HepG2 (cell line): Measurements from ENCODE around the gene GFER. TPM values are rescaled to one million over a fixed set of nuclear protein-coding genes. Genes with fewer than 3 reads are reported as not detected.

Experiments used
- CEBPG ChIP-seq: IDR thresholded peaks from 2 replicates; pipeline ENCODE4 v1.6.1; 2016
- ELF3 ChIP-seq: IDR thresholded peaks from 2 replicates; pipeline ENCODE4 v1.6.1; 2016; ENCODE audit warnings: missing genetic modification reagents, missing compliant biosample characterization
- ISX ChIP-seq: sonication (generic); formaldehyde crosslinking; conservative IDR thresholded peaks from 2 replicates; pipeline ENCODE4 v1.5.0; 2020; ENCODE audit warnings: missing genetic modification reagents
- KAT8 ChIP-seq: IDR thresholded peaks from 2 replicates; pipeline ENCODE4 v1.6.1; 2016; ENCODE audit warnings: missing genetic modification reagents, missing compliant biosample characterization
- MED8 ChIP-seq: sonication (generic); formaldehyde crosslinking; IDR thresholded peaks from 2 replicates; pipeline ENCODE4 v1.8.1; 2023; ENCODE audit warnings: mild to moderate bottlenecking, missing genetic modification reagents; ENCODE audit not compliant: insufficient replicate concordance
- MIXL1 ChIP-seq: IDR thresholded peaks from 2 replicates; pipeline ENCODE4 v1.6.1; 2016
- NFYB ChIP-seq: sonication (generic); formaldehyde crosslinking; IDR thresholded peaks from 2 replicates; pipeline ENCODE4 v1.4.0; 2020; ENCODE audit warnings: missing genetic modification reagents
- PAX8 ChIP-seq: sonication (generic); formaldehyde crosslinking; IDR thresholded peaks from 2 replicates; pipeline ENCODE4 v1.8.0; 2022; ENCODE audit warnings: mild to moderate bottlenecking, missing genetic modification reagents, borderline replicate concordance
- PHF20 ChIP-seq: sonication (generic); formaldehyde crosslinking; IDR thresholded peaks from 2 replicates; pipeline ENCODE4 v1.5.0; 2020; ENCODE audit warnings: mild to moderate bottlenecking, missing genetic modification reagents
- RELA ChIP-seq: sonication (generic); formaldehyde crosslinking; IDR thresholded peaks from 2 replicates; pipeline ENCODE4 v1.4.0; 2020; ENCODE audit warnings: missing genetic modification reagents
- RFX1 ChIP-seq: fragments of 450-650 bp; IDR thresholded peaks from 2 replicates; pipeline ENCODE4 v1.6.1; 2017
- SOX13 ChIP-seq, 3 experiments: fragments of 450-650 bp in 1 of 3; sonication (generic) in 1 of 3; formaldehyde crosslinking in 1 of 3; IDR thresholded peaks in 2 of 3; conservative IDR thresholded peaks in 1 of 3; 2 replicates each; pipeline versions ENCODE4 v1.5.0 to v1.6.1; 2016 to 2020; ENCODE audit warnings: antibody characterized with exemption in 1 of 3, mild to moderate bottlenecking in 1 of 3, missing compliant biosample characterization in 1 of 3, missing genetic modification reagents in 1 of 3, moderate library complexity in 1 of 3
- SP4 ChIP-seq: sonication (generic); formaldehyde crosslinking; IDR thresholded peaks from 2 replicates; pipeline ENCODE4 v1.8.1; 2023; ENCODE audit warnings: mild to moderate bottlenecking, missing genetic modification reagents
- SUZ12 ChIP-seq: fragments of 150-350 bp; IDR thresholded peaks from 2 replicates; pipeline ENCODE4 v1.6.1; 2014; ENCODE audit warnings: low read depth, low read length
- TGIF2 ChIP-seq: IDR thresholded peaks from 2 replicates; pipeline ENCODE4 v1.6.1; 2016; ENCODE audit warnings: control low read depth, missing compliant biosample characterization
- XRCC5 ChIP-seq: fragments of 200-400 bp; formaldehyde crosslinking; optimal IDR thresholded peaks from 2 replicates; pipeline ENCODE3; 2017; ENCODE audit warnings: mild to moderate bottlenecking, low read length
- ZMAT3 ChIP-seq: sonication (generic); formaldehyde crosslinking; conservative IDR thresholded peaks from 2 replicates; pipeline ENCODE4 v1.7.0; 2021; ENCODE audit warnings: missing genetic modification reagents
- ZMYM4 ChIP-seq: sonication (generic); formaldehyde crosslinking; IDR thresholded peaks from 2 replicates; pipeline ENCODE4 v1.8.1; 2023; ENCODE audit warnings: mild to moderate bottlenecking, missing genetic modification reagents
- ZNF232 ChIP-seq: sonication (generic); formaldehyde crosslinking; IDR thresholded peaks from 2 replicates; pipeline ENCODE4 v1.4.0; 2020; ENCODE audit warnings: missing genetic modification reagents, borderline replicate concordance
- ZNF331 ChIP-seq: sonication (generic); formaldehyde crosslinking; IDR thresholded peaks from 2 replicates; pipeline ENCODE4 v1.4.0; 2020; ENCODE audit warnings: missing genetic modification reagents
- ZNF460 ChIP-seq: sonication (generic); formaldehyde crosslinking; IDR thresholded peaks from 2 replicates; pipeline ENCODE4 v1.5.1; 2020; ENCODE audit warnings: missing genetic modification reagents, mild to moderate bottlenecking, borderline replicate concordance
- ZNF614 ChIP-seq: IDR thresholded peaks from 2 replicates; pipeline ENCODE4 v1.6.1; 2018; ENCODE audit warnings: missing biosample characterization, missing genetic modification reagents, inconsistent platforms, borderline replicate concordance
- ZNF788 ChIP-seq: sonication (generic); formaldehyde crosslinking; IDR thresholded peaks from 2 replicates; pipeline ENCODE4 v1.5.0; 2020; ENCODE audit warnings: mild to moderate bottlenecking, missing genetic modification reagents, borderline replicate concordance
- polyA plus RNA-seq, 8 experiments: library from polyadenylated mRNA; depleted of rRNA in 3 of 8; stranded (reverse) in 7 of 8; unstranded in 1 of 8; fragments of >200 nt; fragmentation: Illumina TruSeq in 4 of 8; extraction: Trizol in 4 of 8; gene quantifications; 2 replicates each; pipeline versions ENCODE4 v1.2.1 to v1.2.3, GENCODE V29; 2011 to 2016; ENCODE audit warnings: low read depth in 4 of 8, missing spikeins in 1 of 8, mixed read lengths in 1 of 8; ENCODE audit not compliant: insufficient read depth in 1 of 8
- total RNA-seq, 5 experiments: library from RNA; depleted of rRNA; stranded (reverse); fragments of >200 nt; fragmentation: Illumina TruSeq; extraction: Trizol; gene quantifications; 2 replicates each; pipeline ENCODE4 v1.2.3, GENCODE V29; 2016; ENCODE audit warnings: low read depth in 1 of 5
- TF ChIP-seq, protein P1 (sequence below): sonication (generic); formaldehyde crosslinking; conservative IDR thresholded peaks from 2 replicates; pipeline ENCODE4 v1.4.0; 2020; ENCODE audit warnings: missing genetic modification reagents
- TF ChIP-seq, protein P2 (sequence below): sonication (generic); formaldehyde crosslinking; IDR thresholded peaks from 2 replicates; pipeline ENCODE4 v1.5.0; 2020; ENCODE audit warnings: mild to moderate bottlenecking, low read depth, missing genetic modification reagents, borderline replicate concordance
- TF ChIP-seq, protein P3 (sequence below): sonication (generic); formaldehyde crosslinking; IDR thresholded peaks from 2 replicates; pipeline ENCODE4 v1.4.0; 2020; ENCODE audit warnings: missing genetic modification reagents
- TF ChIP-seq, protein P4 (sequence below): IDR thresholded peaks from 2 replicates; pipeline ENCODE4 v1.6.1; 2018; ENCODE audit warnings: missing genetic modification reagents

GFER gene
- total and polyA plus RNA-seq, 2 of the 13 experiments (the other 11 are each of a cell fraction or from before 2014, with no cell fraction given): 28.6 to 71.7 TPM

DNA sequence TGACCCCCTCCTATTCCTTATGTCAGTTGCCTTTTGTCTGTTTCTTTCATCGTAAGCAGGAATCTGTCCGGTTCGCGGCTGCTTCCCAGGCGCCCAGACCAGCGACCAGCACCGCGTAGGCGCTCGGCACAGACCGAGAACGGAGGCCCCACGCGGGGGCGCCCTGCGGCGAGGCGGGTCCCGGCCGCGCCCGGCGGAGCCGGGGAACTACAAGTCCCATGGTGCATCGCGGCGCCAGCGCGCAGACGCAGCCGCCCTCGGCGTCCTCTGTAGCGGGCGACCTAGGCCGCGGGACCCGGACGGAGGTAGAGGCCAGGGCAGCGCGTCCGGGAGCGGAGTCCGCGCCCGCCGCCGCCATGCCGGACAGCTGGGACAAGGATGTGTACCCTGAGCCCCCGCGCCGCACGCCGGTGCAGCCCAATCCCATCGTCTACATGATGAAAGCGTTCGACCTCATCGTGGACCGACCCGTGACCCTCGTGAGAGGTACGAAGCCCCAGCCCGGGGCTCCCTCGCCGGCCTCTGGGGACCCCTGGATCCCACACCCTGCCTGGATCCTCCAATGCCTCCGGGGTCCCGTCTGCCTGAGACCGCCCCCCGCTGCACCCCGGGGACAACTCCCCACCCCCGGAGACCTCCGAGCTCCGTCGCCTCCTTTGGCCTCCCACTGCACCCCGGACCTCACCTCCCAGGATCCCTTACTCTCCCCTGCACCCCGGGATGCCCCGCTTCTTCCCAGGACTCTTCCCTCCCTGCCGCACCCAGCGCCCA is 24.5 kb upstream of the GFER start, which contains the start of gene NDUFB10 (continued):
- TF ChIP-seq SP4 (CRISPR knock-in tag) (peak; percentile 82), ELF3 (peak; percentile 44), ZMYM4 (CRISPR knock-in tag) (peak; percentile 65), ZMAT3 (peak; percentile 71), MIXL1 (0 out of 2 replicates have a peak, but pooled peaks have one; percentile 57), SUZ12 (peak; percentile 72), RELA (CRISPR knock-in tag) (no peak), ZNF331 (CRISPR knock-in tag) (peak; percentile 69), TGIF2 (CRISPR knock-in tag) (peak; percentile 65; the same call in 1 of the 2 replicates), KAT8 (CRISPR knock-in tag) (peak; percentile 69), CEBPG (CRISPR knock-in tag) (0 out of 2 replicates have a peak, but pooled peaks have one; percentile 13), MED8 (CRISPR knock-in tag) (no peak), PAX8 (no peak), ZNF232 (peak; percentile 85; the same call in 1 of the 2 replicates), SOX13 (IDR thresholded peaks at IDR 0.05) (0 out of 2 replicates have a peak, but pooled peaks have one; percentile 17), SOX13 (CRISPR knock-in tag; conservative IDR thresholded peaks at IDR 0.05 in 1 of 2, IDR thresholded peaks at IDR 0.05 in 1 of 2) (no peak), NFYB (CRISPR knock-in tag) (no peak), PHF20 (CRISPR knock-in tag) (peak; percentile 67), ZNF788 (CRISPR knock-in tag) (peak; percentile 88; the same call in 1 of the 2 replicates), ISX (CRISPR knock-in tag) (no peak), ZNF460 (CRISPR knock-in tag) (no peak), RFX1 (no peak), ZNF614 (peak; percentile 85), XRCC5 (peak; percentile 94)
- TF ChIP-seq, protein P1, sequence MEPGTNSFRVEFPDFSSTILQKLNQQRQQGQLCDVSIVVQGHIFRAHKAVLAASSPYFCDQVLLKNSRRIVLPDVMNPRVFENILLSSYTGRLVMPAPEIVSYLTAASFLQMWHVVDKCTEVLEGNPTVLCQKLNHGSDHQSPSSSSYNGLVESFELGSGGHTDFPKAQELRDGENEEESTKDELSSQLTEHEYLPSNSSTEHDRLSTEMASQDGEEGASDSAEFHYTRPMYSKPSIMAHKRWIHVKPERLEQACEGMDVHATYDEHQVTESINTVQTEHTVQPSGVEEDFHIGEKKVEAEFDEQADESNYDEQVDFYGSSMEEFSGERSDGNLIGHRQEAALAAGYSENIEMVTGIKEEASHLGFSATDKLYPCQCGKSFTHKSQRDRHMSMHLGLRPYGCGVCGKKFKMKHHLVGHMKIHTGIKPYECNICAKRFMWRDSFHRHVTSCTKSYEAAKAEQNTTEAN (CRISPR knock-in tag): peak; percentile 69; the same call in 1 of the 2 replicates
- TF ChIP-seq, protein P2, sequence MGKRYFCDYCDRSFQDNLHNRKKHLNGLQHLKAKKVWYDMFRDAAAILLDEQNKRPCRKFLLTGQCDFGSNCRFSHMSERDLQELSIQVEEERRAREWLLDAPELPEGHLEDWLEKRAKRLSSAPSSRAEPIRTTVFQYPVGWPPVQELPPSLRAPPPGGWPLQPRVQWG (CRISPR knock-in tag): no peak
- TF ChIP-seq, protein P3, sequence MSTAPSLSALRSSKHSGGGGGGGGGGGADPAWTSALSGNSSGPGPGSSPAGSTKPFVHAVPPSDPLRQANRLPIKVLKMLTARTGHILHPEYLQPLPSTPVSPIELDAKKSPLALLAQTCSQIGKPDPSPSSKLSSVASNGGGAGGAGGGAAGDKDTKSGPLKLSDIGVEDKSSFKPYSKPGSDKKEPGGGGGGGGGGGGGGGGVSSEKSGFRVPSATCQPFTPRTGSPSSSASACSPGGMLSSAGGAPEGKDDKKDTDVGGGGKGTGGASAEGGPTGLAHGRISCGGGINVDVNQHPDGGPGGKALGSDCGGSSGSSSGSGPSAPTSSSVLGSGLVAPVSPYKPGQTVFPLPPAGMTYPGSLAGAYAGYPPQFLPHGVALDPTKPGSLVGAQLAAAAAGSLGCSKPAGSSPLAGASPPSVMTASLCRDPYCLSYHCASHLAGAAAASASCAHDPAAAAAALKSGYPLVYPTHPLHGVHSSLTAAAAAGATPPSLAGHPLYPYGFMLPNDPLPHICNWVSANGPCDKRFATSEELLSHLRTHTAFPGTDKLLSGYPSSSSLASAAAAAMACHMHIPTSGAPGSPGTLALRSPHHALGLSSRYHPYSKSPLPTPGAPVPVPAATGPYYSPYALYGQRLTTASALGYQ (CRISPR knock-in tag): peak; percentile 74
- TF ChIP-seq, protein P4, sequence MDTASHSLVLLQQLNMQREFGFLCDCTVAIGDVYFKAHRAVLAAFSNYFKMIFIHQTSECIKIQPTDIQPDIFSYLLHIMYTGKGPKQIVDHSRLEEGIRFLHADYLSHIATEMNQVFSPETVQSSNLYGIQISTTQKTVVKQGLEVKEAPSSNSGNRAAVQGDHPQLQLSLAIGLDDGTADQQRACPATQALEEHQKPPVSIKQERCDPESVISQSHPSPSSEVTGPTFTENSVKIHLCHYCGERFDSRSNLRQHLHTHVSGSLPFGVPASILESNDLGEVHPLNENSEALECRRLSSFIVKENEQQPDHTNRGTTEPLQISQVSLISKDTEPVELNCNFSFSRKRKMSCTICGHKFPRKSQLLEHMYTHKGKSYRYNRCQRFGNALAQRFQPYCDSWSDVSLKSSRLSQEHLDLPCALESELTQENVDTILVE (CRISPR knock-in tag): peak; percentile 56; the same call in 1 of the 2 replicates
